ENCODE data around the gene SHISA9. TPM values are rescaled to one million over a fixed set of nuclear protein-coding genes. Genes with fewer than 3 reads are reported as not detected.

Gene SHISA9
- total RNA-seq, 4 donors from 2014 or later = 0.30 to 3.1 (median 0.66) TPM

GRCh38 chr16:12868169-12868568 lies 33.2 kb upstream of the SHISA9 start:
- TF ChIP-seq POLR2A (IDR thresholded peaks at IDR 0.05) (no peak), CTCF (IDR thresholded peaks at IDR 0.05) (no peak)
- H3K4me3 ChIP-seq (ENCODE audit: low read depth, poor library complexity, severe bottlenecking) = no peak overlapping the region
- 39 to 57% methylated on average over 3 of the region's 3 CpGs for WGBS, 2 donors
- intact Hi-C loops (cut with DNase I; ENCODE audit: low total_unique reads) = no loop called here
- DNase-seq (ENCODE audit: low spot score in 2 of 2) = no peak

GRCh38 chr16:12868788-12869187 lies 32.6 kb upstream of the SHISA9 start:
- 87 to 91% methylated on average over 8 of the region's 8 CpGs for WGBS, 2 donors
- no peak for TF ChIP-seq CTCF (IDR thresholded peaks at IDR 0.05)
- TF ChIP-seq POLR2A (IDR thresholded peaks at IDR 0.05) = no peak
- H3K4me3 ChIP-seq (ENCODE audit: low read depth, poor library complexity, severe bottlenecking) = no peak overlapping the region
- DNase-seq (ENCODE audit: low spot score in 2 of 2) = no peak
- intact Hi-C loops (cut with DNase I; ENCODE audit: low total_unique reads) = no loop called here

- intact Hi-C loops (cut with DNase I; ENCODE audit: low total_unique reads) = no loop called here
- DNase-seq (ENCODE audit: low spot score in 2 of 2) = no peak
- 78 to 79% methylated on average over 5 of the region's 5 CpGs for WGBS, 2 donors
- TF ChIP-seq POLR2A (IDR thresholded peaks at IDR 0.05) (no peak), CTCF (IDR thresholded peaks at IDR 0.05) (no peak)
- no peak overlapping the region for H3K4me3 ChIP-seq (ENCODE audit: low read depth, poor library complexity, severe bottlenecking)
These were observed 31.5 kb upstream of the SHISA9 start for GRCh38 chr16:12869698-12870427.

GRCh38 chr16:12871784-12872183 lies 29.6 kb upstream of the SHISA9 start:
- intact Hi-C loops (cut with DNase I; ENCODE audit: low total_unique reads) = no loop called here
- DNase-seq (ENCODE audit: low spot score in 2 of 2) = no peak
- no peak overlapping the region for H3K4me3 ChIP-seq (ENCODE audit: low read depth, poor library complexity, severe bottlenecking)
- no peak for TF ChIP-seq POLR2A (IDR thresholded peaks at IDR 0.05)
- no peak for TF ChIP-seq CTCF (IDR thresholded peaks at IDR 0.05)
- 57 to 58% methylated on average over 1 of the region's 1 CpG for WGBS, 2 donors

GRCh38 chr16:12874186-12874585 lies 27.2 kb upstream of the SHISA9 start:
- 22 to 27% methylated on average over 2 of the region's 2 CpGs for WGBS, 2 donors
- no peak overlapping the region for H3K4me3 ChIP-seq (ENCODE audit: low read depth, poor library complexity, severe bottlenecking)
- no peak for TF ChIP-seq CTCF (IDR thresholded peaks at IDR 0.05)
- no peak for TF ChIP-seq POLR2A (IDR thresholded peaks at IDR 0.05)
- DNase-seq (ENCODE audit: low spot score in 2 of 2) = no peak
- intact Hi-C loops (cut with DNase I; ENCODE audit: low total_unique reads) = no loop called here

- intact Hi-C loops (cut with DNase I; ENCODE audit: low total_unique reads) = no loop called here
- DNase-seq (ENCODE audit: low spot score in 2 of 2) = no peak
- TF ChIP-seq CTCF (IDR thresholded peaks at IDR 0.05) (no peak), POLR2A (IDR thresholded peaks at IDR 0.05) (no peak)
- 74 to 78% methylated on average over 5 of the region's 5 CpGs for WGBS, 2 donors
- no peak overlapping the region for H3K4me3 ChIP-seq (ENCODE audit: low read depth, poor library complexity, severe bottlenecking)
These were observed 24.6 kb upstream of the SHISA9 start for GRCh38 chr16:12876778-12877177.
